T-helper 17 cell (primary cell): ENCODE measurements around the gene OPN1SW. TPM values are rescaled to one million over a fixed set of nuclear protein-coding genes. Genes with fewer than 3 reads are reported as not detected.

Source experiments
- ATAC-seq: fragments of 150-1000 bp; cut with Tn5 transposase; 2 replicates; pipeline ENCODE4 v1.10.0; 2021; ENCODE audit warnings: mild to moderate bottlenecking, moderate library complexity
- DNase-seq, 3 donors: peaks; one replicate each; pipeline versions ENCODE4 v3.0.0 to v3.0.0-alpha.2; 2020 to 2021
- H3K9me3 ChIP-seq: one replicate; pipeline ENCODE4 v1.7.0; 2013; ENCODE audit warnings: low read length, mild to moderate bottlenecking; ENCODE audit not compliant: control insufficient read depth, poor library complexity, severe bottlenecking
- H3K27ac Mint-ChIP-seq: one replicate; pipeline ENCODE4 v1.8.0; 2022; ENCODE audit warnings: mild to moderate bottlenecking, moderate library complexity, mixed read lengths
- H3K27me3 Mint-ChIP-seq: one replicate; pipeline ENCODE4 v1.8.0; 2022; ENCODE audit warnings: mixed read lengths
- H3K36me3 Mint-ChIP-seq: one replicate; pipeline ENCODE4 v1.8.0; 2022; ENCODE audit warnings: low read depth, mixed read lengths
- H3K4me1 Mint-ChIP-seq: one replicate; pipeline ENCODE4 v1.8.0; 2022; ENCODE audit warnings: mild to moderate bottlenecking, mixed read lengths
- H3K4me3 Mint-ChIP-seq: one replicate; pipeline ENCODE4 v1.8.0; 2022; ENCODE audit warnings: mild to moderate bottlenecking, moderate library complexity, mixed read lengths
- total RNA-seq, 4 donors: library from RNA in 2 of 4; stranded (reverse) in 2 of 4; gene quantifications; one replicate each; pipeline ENCODE4 v1.2.3 and lab custom pipeline; 2022 to 2026

Gene OPN1SW
- total RNA-seq, 2 donors from 2014 or later = not detected

DNA sequence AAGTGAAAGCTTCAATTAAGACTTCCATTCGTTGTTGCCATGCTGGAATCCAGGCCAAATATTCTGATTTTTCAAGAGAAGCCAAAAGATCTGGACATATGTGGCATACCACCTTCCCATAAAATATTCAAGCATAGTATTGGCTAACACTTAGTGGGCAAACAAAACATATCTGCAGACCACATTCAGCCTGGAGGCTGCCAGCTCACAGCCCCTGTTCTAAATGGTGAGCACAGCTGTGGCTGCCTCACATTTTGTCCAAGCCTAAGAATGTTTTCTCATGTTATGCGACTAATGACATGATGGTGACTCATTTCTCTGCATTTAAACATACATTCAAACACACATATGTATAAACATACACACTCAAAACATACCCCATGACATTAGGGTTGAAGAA, 47.0 kb downstream of the OPN1SW start:
- peaks cover 2% of the 10 kb centered on the region for H3K4me1 Mint-ChIP-seq
- no peaks in the 10 kb centered on the region for H3K9me3 ChIP-seq
- no peak overlapping the region for H3K27ac Mint-ChIP-seq
- DNase-seq = no peak
- peaks cover 11% of the 10 kb centered on the region for H3K36me3 Mint-ChIP-seq
- H3K4me3 Mint-ChIP-seq = no peak overlapping the region
- peaks cover 60% of the 10 kb centered on the region for H3K27me3 Mint-ChIP-seq
- no peak for ATAC-seq

GRCh38 chr7:128727239-128727638, 48.4 kb downstream of the OPN1SW start:
- peaks cover 60% of the 10 kb centered on the region for H3K27me3 Mint-ChIP-seq
- ATAC-seq = no peak
- no peak for DNase-seq
- no peak overlapping the region for H3K27ac Mint-ChIP-seq
- H3K36me3 Mint-ChIP-seq = peaks cover 11% of the 10 kb centered on the region
- no peak overlapping the region for H3K4me3 Mint-ChIP-seq
- peaks cover 2% of the 10 kb centered on the region for H3K4me1 Mint-ChIP-seq
- H3K9me3 ChIP-seq = no peaks in the 10 kb centered on the region

GRCh38 chr7:128726737-128727072, 48.9 kb downstream of the OPN1SW start:
- Mint-ChIP-seq H3K36me3 (peaks cover 11% of the 10 kb centered on the region), H3K27me3 (peaks cover 56% of the 10 kb centered on the region), H3K4me3 (no peak overlapping the region), H3K4me1 (peaks cover 2% of the 10 kb centered on the region), H3K27ac (no peak overlapping the region)
- ATAC-seq = no peak
- H3K9me3 ChIP-seq = no peaks in the 10 kb centered on the region
- DNase-seq = no peak

DNA sequence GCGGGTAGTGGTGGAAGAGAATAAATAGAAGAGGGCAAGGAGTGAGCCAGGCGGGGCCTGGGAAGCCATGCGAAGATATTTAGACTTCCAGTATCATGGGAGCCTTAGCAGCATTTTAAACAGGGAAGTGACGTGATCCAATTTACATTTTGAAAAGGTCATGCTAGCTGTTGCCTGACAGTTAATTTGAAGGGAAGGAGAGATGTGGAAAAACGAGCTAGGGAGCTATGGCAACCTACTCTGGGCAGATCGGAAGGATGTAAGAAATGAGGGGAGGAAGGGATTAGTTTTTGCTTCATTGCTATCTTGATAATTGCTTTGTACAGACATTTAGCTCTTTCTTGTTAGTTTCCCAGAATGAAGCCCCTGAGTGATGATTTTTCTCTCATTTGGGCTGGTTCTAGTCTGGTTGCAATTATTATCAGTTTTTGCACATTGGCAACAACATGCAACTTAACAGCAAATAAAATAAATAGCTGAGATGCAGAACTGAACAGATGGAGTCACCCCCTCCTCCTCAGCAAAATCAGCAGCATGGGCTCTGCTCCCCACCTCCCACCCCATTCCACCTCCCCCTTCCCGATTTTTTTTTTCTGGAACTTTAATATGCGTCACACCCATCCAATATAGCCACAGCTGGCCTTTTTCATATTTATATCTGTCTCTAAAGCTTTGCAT, 49.4 kb downstream of the OPN1SW start:
- H3K36me3 Mint-ChIP-seq = peaks cover 10% of the 10 kb centered on the region
- H3K4me1 Mint-ChIP-seq = peaks cover 2% of the 10 kb centered on the region
- H3K4me3 Mint-ChIP-seq = no peak overlapping the region
- ATAC-seq (no peak), DNase-seq (no peak)
- peaks cover 51% of the 10 kb centered on the region for H3K27me3 Mint-ChIP-seq
- H3K9me3 ChIP-seq = no peaks in the 10 kb centered on the region
- no peak overlapping the region for H3K27ac Mint-ChIP-seq

GRCh38 chr7:128725531-128725930, 50.1 kb downstream of the OPN1SW start:
- DNase-seq (no peak), ATAC-seq (no peak)
- Mint-ChIP-seq H3K36me3 (peaks cover 9% of the 10 kb centered on the region), H3K27ac (no peak overlapping the region), H3K4me3 (no peak overlapping the region), H3K27me3 (peaks cover 46% of the 10 kb centered on the region), H3K4me1 (peaks cover 2% of the 10 kb centered on the region)
- no peaks in the 10 kb centered on the region for H3K9me3 ChIP-seq

- H3K27ac Mint-ChIP-seq = no peak overlapping the region
- ATAC-seq = no peak
- H3K36me3 Mint-ChIP-seq = peaks cover 9% of the 10 kb centered on the region
- H3K4me3 Mint-ChIP-seq = no peak overlapping the region
- H3K27me3 Mint-ChIP-seq = peaks cover 46% of the 10 kb centered on the region
- peaks cover 2% of the 10 kb centered on the region for H3K4me1 Mint-ChIP-seq
- no peaks in the 10 kb centered on the region for H3K9me3 ChIP-seq
- no peak for DNase-seq
Measured at GRCh38 chr7:128724743-128725142, 50.9 kb downstream of the OPN1SW start.

Other genes with a start within 250 kb of the OPN1SW start
- gene GARIN1A, start 103.5 kb downstream of the OPN1SW start, total RNA-seq = 1 to 10 TPM in 1 of 2 donors, under 1 TPM in 1; 0.80 to 1.4 TPM
- 10 to 100 TPM; 19.9 to 28.1 TPM for gene CALU, start 36.4 kb downstream of the OPN1SW start, total RNA-seq
- gene CCDC136, start 16.2 kb upstream of the OPN1SW start, total RNA-seq = 1 to 10 TPM; 7.5 to 7.7 TPM
- gene FLNC, start 54.6 kb upstream of the OPN1SW start, total RNA-seq = under 1 TPM; 0.05 TPM
- gene ATP6V1F, start 87.1 kb upstream of the OPN1SW start, total RNA-seq = 10 to 100 TPM; 62.5 to 68.7 TPM
- 1 to 10 TPM in 1 of 2 donors, under 1 TPM in 1; 0.23 to 1.2 TPM for gene KCP, start 134.9 kb upstream of the OPN1SW start, total RNA-seq
- gene IRF5, start 162.1 kb upstream of the OPN1SW start, total RNA-seq = 10 to 100 TPM; 12.5 to 13.6 TPM